ENCODE data around the gene SLC25A39. TPM values are rescaled to one million over a fixed set of nuclear protein-coding genes. Genes with fewer than 3 reads are reported as not detected.

SLC25A39 gene
- total and polyA plus RNA-seq, 9 of the 15 experiments (the other 6 are each of a cell fraction or from before 2014, with no cell fraction given) = 4.8 to 267 (median 140) TPM

- no peak for TF ChIP-seq ZNF253 (CRISPR knock-in tag; conservative IDR thresholded peaks at IDR 0.05)
- TF ChIP-seq THRAP3 (IDR thresholded peaks at IDR 0.05; ENCODE audit: borderline replicate concordance) = no peak
- no peak for TF ChIP-seq DDX20 (tag; IDR thresholded peaks at IDR 0.05; ENCODE audit: low read depth)
- no peak for TF ChIP-seq HNRNPH1 (optimal IDR thresholded peaks at IDR 0.05; ENCODE audit: low read depth, low read length)
- TF ChIP-seq ZNF592 (IDR thresholded peaks at IDR 0.05) = 0 out of 2 replicates have a peak, but pooled peaks have one; percentile 28
- TF ChIP-seq SREBF2 (CRISPR knock-in tag; IDR thresholded peaks at IDR 0.05) = no peak
- TF ChIP-seq BCL6 (CRISPR knock-in tag; IDR thresholded peaks at IDR 0.05) = no peak
- no peak for TF ChIP-seq ZNF512 (tag; IDR thresholded peaks at IDR 0.05)
- TF ChIP-seq RNF219 (CRISPR knock-in tag; IDR thresholded peaks at IDR 0.05) = no peak
- no peak for TF ChIP-seq ZC3H4 (CRISPR knock-in tag; IDR thresholded peaks at IDR 0.05; ENCODE audit: borderline replicate concordance)
- no peak for TF ChIP-seq POLR2AphosphoS5 (IDR thresholded peaks at IDR 0.05; ENCODE audit: control insufficient read depth, insufficient read depth, low read depth, low read length)
- TF ChIP-seq ZNF408 (CRISPR knock-in tag; IDR thresholded peaks at IDR 0.05; ENCODE audit: low read depth) = no peak
- TF ChIP-seq POLR2AphosphoS2 (IDR thresholded peaks at IDR 0.05; ENCODE audit: low read length) = no peak
- 0 out of 2 replicates have a peak, but pooled peaks have one; percentile 17 for TF ChIP-seq ARID4B (CRISPR knock-in tag; IDR thresholded peaks at IDR 0.05)
- TF ChIP-seq ELF2 (CRISPR knock-in tag; IDR thresholded peaks at IDR 0.05) = no peak
- no peak for TF ChIP-seq ZNF717 (CRISPR knock-in tag; IDR thresholded peaks at IDR 0.05)
These were observed 41.1 kb downstream of the SLC25A39 start (continued) for GRCh38 chr17:44283344-44284023.
